GM04503 (cell line): ENCODE data around the gene TRAPPC6A.

Source experiments
- DNase-seq: peaks from one replicate; pipeline ENCODE4 v3.0.0-alpha.2; 2012; ENCODE audit warnings: low read depth

TRAPPC6A gene

GRCh38 chr19:45147835-45148676 lies 30.0 kb downstream of the TRAPPC6A start:
- no peak for DNase-seq

- DNase-seq = no peak
Observed at GRCh38 chr19:45146741-45147205, 31.3 kb downstream of the TRAPPC6A start.

GRCh38 chr19:45146251-45146650 lies 31.8 kb downstream of the TRAPPC6A start:
- DNase-seq = no peak

- DNase-seq = no peak
Observed at GRCh38 chr19:45145270-45146189, 32.5 kb downstream of the TRAPPC6A start.

- no peak for DNase-seq
Observed at GRCh38 chr19:45144431-45145269, 33.4 kb downstream of the TRAPPC6A start.

- no peak for DNase-seq
Observed at GRCh38 chr19:45142726-45143110, 35.3 kb downstream of the TRAPPC6A start.

- no peak for DNase-seq
Observed at GRCh38 chr19:45142016-45142725, 35.9 kb downstream of the TRAPPC6A start.

GRCh38 chr19:45141203-45141900 lies 36.7 kb downstream of the TRAPPC6A start:
- no peak for DNase-seq

- no peak for DNase-seq
Observed at GRCh38 chr19:45140533-45140932, 37.5 kb downstream of the TRAPPC6A start.

GRCh38 chr19:45140144-45140503 lies 37.9 kb downstream of the TRAPPC6A start:
- DNase-seq = no peak

GRCh38 chr19:45139286-45140143 lies 38.5 kb downstream of the TRAPPC6A start:
- no peak for DNase-seq

- no peak for DNase-seq
Observed at GRCh38 chr19:45138303-45138751, 39.7 kb downstream of the TRAPPC6A start.

- DNase-seq = no peak
Observed at GRCh38 chr19:45137179-45137761, 40.8 kb downstream of the TRAPPC6A start.

- no peak for DNase-seq
Observed at GRCh38 chr19:45136507-45137178, 41.4 kb downstream of the TRAPPC6A start.

- DNase-seq = no peak
Observed at GRCh38 chr19:45135176-45135885, 42.7 kb downstream of the TRAPPC6A start.

GRCh38 chr19:45133661-45134060 lies 44.4 kb downstream of the TRAPPC6A start:
- DNase-seq = no peak

GRCh38 chr19:45130888-45131615 lies 47.0 kb downstream of the TRAPPC6A start:
- DNase-seq = no peak
